ENCODE measurements around the gene NPR1.
"Not testable (repeated sequence)": the region's sequence is repeated elsewhere in the genome, so short reads cannot be mapped to it uniquely, and the experiment has no call there.

The NPR1 gene

GRCh38 chr1:153668672-153669071, 9.8 kb upstream of the NPR1 start:
- not testable (repeated sequence) for H3K9me3 ChIP-seq (ENCODE audit: control insufficient read depth, low read length); H3K9ac ChIP-seq (ENCODE audit: low read length); H3K4me3 ChIP-seq (ENCODE audit: insufficient read depth in 1 of 2, low read depth in 1 of 2, low read length in 2 of 2); H3K14ac ChIP-seq (ENCODE audit: low read length in 2 of 2); H3K18ac ChIP-seq (ENCODE audit: low read depth in 1 of 2, low read length in 2 of 2); H3K4me2 ChIP-seq (ENCODE audit: low read length, poor library complexity, severe bottlenecking); H2AK5ac ChIP-seq (ENCODE audit: low read length, severe bottlenecking); H4K91ac ChIP-seq (ENCODE audit: low read length); H2BK5ac ChIP-seq (ENCODE audit: low read depth, low read length, poor library complexity, severe bottlenecking); H3K4me1 ChIP-seq (ENCODE audit: control insufficient read depth, insufficient read depth, low read depth, low read length); H2BK12ac ChIP-seq (ENCODE audit: low read length in 2 of 2); DNase-seq; H2BK120ac ChIP-seq (ENCODE audit: low read depth, low read length); H4K8ac ChIP-seq (ENCODE audit: low read length); H3K27me3 ChIP-seq (ENCODE audit: control insufficient read depth in 1 of 2, insufficient read depth in 1 of 2, low read length in 2 of 2); H2BK15ac ChIP-seq (ENCODE audit: low read depth, poor library complexity, severe bottlenecking); H2AFZ ChIP-seq (ENCODE audit: low read depth, low read length); H3K4ac ChIP-seq (ENCODE audit: low read depth in 1 of 2, low read length in 2 of 2); H3K27ac ChIP-seq (ENCODE audit: low read length, poor library complexity, severe bottlenecking); H3K23ac ChIP-seq (ENCODE audit: low read length in 2 of 2)
- peaks cover 12% of the 10 kb centered on the region for H3K79me1 ChIP-seq (replicated peaks; ENCODE audit: low read length, poor library complexity, severe bottlenecking)
- WGBS, result 92% methylated on average over 8 of the region's 8 CpGs
- H3K36me3 ChIP-seq (ENCODE audit: control insufficient read depth in 1 of 2, insufficient read depth in 2 of 2, low read depth in 1 of 2, low read length in 2 of 2), result peaks cover 35 to 62% of the 10 kb centered on the region in 2 experiments

- Histone ChIP-seq H4K8ac (ENCODE audit: low read length) (no peak overlapping the region), H3K36me3 (ENCODE audit: control insufficient read depth in 1 of 2, insufficient read depth in 2 of 2, low read depth in 1 of 2, low read length in 2 of 2) (peaks cover 30 to 53% of the 10 kb centered on the region in 2 experiments), H3K4ac (ENCODE audit: low read depth in 1 of 2, low read length in 2 of 2) (no peak overlapping the region), H3K79me1 (replicated peaks; ENCODE audit: low read length, poor library complexity, severe bottlenecking) (peaks cover 12% of the 10 kb centered on the region), H3K4me3 (ENCODE audit: insufficient read depth in 1 of 2, low read depth in 1 of 2, low read length in 2 of 2) (peak overlapping the region in 1 of 2 experiments; percentile 99), H4K91ac (ENCODE audit: low read length) (no peak overlapping the region), H2BK12ac (ENCODE audit: low read length in 2 of 2) (no peak overlapping the region), H2BK120ac (ENCODE audit: low read depth, low read length) (no peak overlapping the region), H3K9ac (ENCODE audit: low read length) (peak overlapping the region; percentile 94), H3K18ac (ENCODE audit: low read depth in 1 of 2, low read length in 2 of 2) (no peak overlapping the region), H3K27ac (ENCODE audit: low read length, poor library complexity, severe bottlenecking) (no peak overlapping the region), H3K23ac (ENCODE audit: low read length in 2 of 2) (no peak overlapping the region), H2BK15ac (ENCODE audit: low read depth, poor library complexity, severe bottlenecking) (no peak overlapping the region), H2BK5ac (ENCODE audit: low read depth, low read length, poor library complexity, severe bottlenecking) (no peak overlapping the region), H3K4me2 (ENCODE audit: low read length, poor library complexity, severe bottlenecking) (peak overlapping the region; percentile 95), H2AK5ac (ENCODE audit: low read length, severe bottlenecking) (no peak overlapping the region), H2AFZ (ENCODE audit: low read depth, low read length) (no peak overlapping the region), H3K14ac (ENCODE audit: low read length in 2 of 2) (no peak overlapping the region), H3K9me3 (ENCODE audit: control insufficient read depth, low read length) (no peaks in the 10 kb centered on the region), H3K4me1 (ENCODE audit: control insufficient read depth, insufficient read depth, low read depth, low read length) (peaks cover 4% of the 10 kb centered on the region), H3K27me3 (ENCODE audit: control insufficient read depth in 1 of 2, insufficient read depth in 1 of 2, low read length in 2 of 2) (no peaks in the 10 kb centered on the region)
- no peak for DNase-seq
- whole genome bisulfite sequencing, result 89% methylated on average over 6 of the region's 6 CpGs
Observed at GRCh38 chr1:153669606-153670005, 8.9 kb upstream of the NPR1 start.

- Histone ChIP-seq H3K18ac (ENCODE audit: low read depth in 1 of 2, low read length in 2 of 2) (peak overlapping the region in 1 of 2 experiments; percentile 73), H2BK120ac (ENCODE audit: low read depth, low read length) (no peak overlapping the region), H4K91ac (ENCODE audit: low read length) (no peak overlapping the region), H3K36me3 (ENCODE audit: control insufficient read depth in 1 of 2, insufficient read depth in 2 of 2, low read depth in 1 of 2, low read length in 2 of 2) (peaks cover 29 to 45% of the 10 kb centered on the region in 2 experiments), H2AK5ac (ENCODE audit: low read length, severe bottlenecking) (peak overlapping the region; percentile 44), H2AFZ (ENCODE audit: low read depth, low read length) (no peak overlapping the region), H3K4ac (ENCODE audit: low read depth in 1 of 2, low read length in 2 of 2) (peak overlapping the region; percentile 13 to 96), H3K4me1 (ENCODE audit: control insufficient read depth, insufficient read depth, low read depth, low read length) (peaks cover 4% of the 10 kb centered on the region), H3K9ac (ENCODE audit: low read length) (peak overlapping the region; percentile 94), H3K4me3 (ENCODE audit: insufficient read depth in 1 of 2, low read depth in 1 of 2, low read length in 2 of 2) (peak overlapping the region; percentile 93 to 99), H3K27ac (ENCODE audit: low read length, poor library complexity, severe bottlenecking) (peak overlapping the region; percentile 39), H3K9me3 (ENCODE audit: control insufficient read depth, low read length) (no peaks in the 10 kb centered on the region), H3K79me1 (replicated peaks; ENCODE audit: low read length, poor library complexity, severe bottlenecking) (peaks cover 12% of the 10 kb centered on the region), H4K8ac (ENCODE audit: low read length) (peak overlapping the region; percentile 87), H2BK15ac (ENCODE audit: low read depth, poor library complexity, severe bottlenecking) (no peak overlapping the region), H2BK12ac (ENCODE audit: low read length in 2 of 2) (no peak overlapping the region), H3K14ac (ENCODE audit: low read length in 2 of 2) (peak overlapping the region in 1 of 2 experiments; percentile 75), H3K4me2 (ENCODE audit: low read length, poor library complexity, severe bottlenecking) (peak overlapping the region; percentile 95), H2BK5ac (ENCODE audit: low read depth, low read length, poor library complexity, severe bottlenecking) (no peak overlapping the region), H3K27me3 (ENCODE audit: control insufficient read depth in 1 of 2, insufficient read depth in 1 of 2, low read length in 2 of 2) (no peaks in the 10 kb centered on the region), H3K23ac (ENCODE audit: low read length in 2 of 2) (peak overlapping the region in 1 of 2 experiments; percentile 40)
- no peak for DNase-seq
- WGBS, result 4% methylated on average over 22 of the region's 22 CpGs
Observed at GRCh38 chr1:153670257-153670858, 8.1 kb upstream of the NPR1 start.

- peak within 1 kb of the TSS in 1 of 2 experiments; percentile 73 for H3K18ac ChIP-seq (ENCODE audit: low read depth in 1 of 2, low read length in 2 of 2)
- peak; percentile 100 for DNase-seq
- peak within 1 kb of the TSS; percentile 75 for H3K27ac ChIP-seq (ENCODE audit: low read length, poor library complexity, severe bottlenecking)
- under 1% methylated on average over 27 of the region's 35 CpGs for WGBS
- peak within 1 kb of the TSS; percentile 94 for H3K9ac ChIP-seq (ENCODE audit: low read length)
- H2BK5ac ChIP-seq (ENCODE audit: low read depth, low read length, poor library complexity, severe bottlenecking), result no peak within 1 kb of the TSS
- peak within 1 kb of the TSS in 1 of 2 experiments; percentile 40 for H3K23ac ChIP-seq (ENCODE audit: low read length in 2 of 2)
- no peaks in the 10 kb centered on the region for H3K9me3 ChIP-seq (ENCODE audit: control insufficient read depth, low read length)
- H2BK12ac ChIP-seq (ENCODE audit: low read length in 2 of 2), result peak within 1 kb of the TSS in 1 of 2 experiments; percentile 31
- no peak within 1 kb of the TSS for H2BK120ac ChIP-seq (ENCODE audit: low read depth, low read length)
- H3K4me2 ChIP-seq (ENCODE audit: low read length, poor library complexity, severe bottlenecking), result peak within 1 kb of the TSS; percentile 95
- H2AFZ ChIP-seq (ENCODE audit: low read depth, low read length), result no peak within 1 kb of the TSS
- H3K79me1 ChIP-seq (replicated peaks; ENCODE audit: low read length, poor library complexity, severe bottlenecking), result peaks cover 12% of the 10 kb centered on the region
- peak within 1 kb of the TSS; percentile 13 to 96 for H3K4ac ChIP-seq (ENCODE audit: low read depth in 1 of 2, low read length in 2 of 2)
- no peak within 1 kb of the TSS for H4K91ac ChIP-seq (ENCODE audit: low read length)
- peaks cover 4% of the 10 kb centered on the region for H3K4me1 ChIP-seq (ENCODE audit: control insufficient read depth, insufficient read depth, low read depth, low read length)
- H3K14ac ChIP-seq (ENCODE audit: low read length in 2 of 2), result peak within 1 kb of the TSS in 1 of 2 experiments; percentile 75
- H2BK15ac ChIP-seq (ENCODE audit: low read depth, poor library complexity, severe bottlenecking), result no peak within 1 kb of the TSS
- H3K36me3 ChIP-seq (ENCODE audit: control insufficient read depth in 1 of 2, insufficient read depth in 2 of 2, low read depth in 1 of 2, low read length in 2 of 2), result peaks cover 26 to 38% of the 10 kb centered on the region in 2 experiments
- peak within 1 kb of the TSS; percentile 93 to 99 for H3K4me3 ChIP-seq (ENCODE audit: insufficient read depth in 1 of 2, low read depth in 1 of 2, low read length in 2 of 2)
- H2AK5ac ChIP-seq (ENCODE audit: low read length, severe bottlenecking), result peak within 1 kb of the TSS; percentile 44
- peak within 1 kb of the TSS; percentile 87 for H4K8ac ChIP-seq (ENCODE audit: low read length)
- H3K27me3 ChIP-seq (ENCODE audit: control insufficient read depth in 1 of 2, insufficient read depth in 1 of 2, low read length in 2 of 2), result no peaks in the 10 kb centered on the region
Observed at GRCh38 chr1:153670859-153671627, 7.4 kb upstream of the NPR1 start, which contains the start of gene ILF2. TSS of gene ILF2 (minus strand) at chr1:153670993. CDS start at chr1:153670922, 71 bp downstream.
